Caki2 (cell line): Measurements from ENCODE around the gene KATNAL1. TPM values are rescaled to one million over a fixed set of nuclear protein-coding genes. Genes with fewer than 3 reads are reported as not detected.
"Not testable (repeated sequence)": the region's sequence is repeated elsewhere in the genome, so short reads cannot be mapped to it uniquely, and the experiment has no call there.

Source experiments
- DNase-seq: peaks from one replicate; pipeline ENCODE4 v3.0.0-alpha.2; 2015; ENCODE audit warnings: low read depth
- in situ Hi-C: cut with HindIII; loops from 2 replicates; pipeline ENCODE4 v1.10.0; 2016; ENCODE audit warnings: low sequenced_read_pairs, low pct_unique_long_range_greater_than_20kb, mixed read lengths
- total RNA-seq: library from RNA; depleted of rRNA; stranded (reverse); fragments of >200 nt; shearing (Covaris generic); gene quantifications from 2 replicates; pipeline ENCODE4 v1.2.3, GENCODE V29; 2014; ENCODE audit warnings: low replicate concordance

The KATNAL1 gene
- total RNA-seq, 1 experiment from 2014 or later, result 15.1 TPM

DNA sequence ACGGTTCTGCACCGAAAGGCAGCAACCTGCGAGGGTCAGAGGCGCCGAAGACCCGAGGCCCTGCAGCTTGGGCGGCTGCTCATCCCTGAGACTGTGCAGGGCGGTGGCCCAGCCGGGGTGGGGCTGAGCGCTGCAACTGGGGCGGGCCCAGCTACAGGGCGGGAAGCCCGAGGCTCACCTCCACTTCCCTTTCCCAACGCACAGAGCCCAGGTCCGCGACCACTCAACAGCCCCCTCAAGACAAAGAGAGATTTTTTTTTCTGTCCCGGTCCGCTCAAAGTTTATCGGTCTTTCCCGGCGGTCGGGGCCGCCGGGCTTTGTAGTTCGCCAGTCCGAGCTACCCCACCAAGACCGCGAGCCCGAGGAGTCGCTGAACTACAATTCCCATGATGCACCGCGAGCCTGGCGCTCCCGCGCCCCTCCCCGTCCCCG lies 573 bp downstream of the KATNAL1 start:
- in situ Hi-C loops, result no loop called here
- peak; percentile 90 for DNase-seq

- in situ Hi-C loops, result no loop called here
- no peak for DNase-seq
Observed at GRCh38 chr13:30305456-30305970, 1.8 kb downstream of the KATNAL1 start.

- in situ Hi-C loops, result no loop called here
- no peak for DNase-seq
Observed at GRCh38 chr13:30303269-30303668, 4.1 kb downstream of the KATNAL1 start.

DNA sequence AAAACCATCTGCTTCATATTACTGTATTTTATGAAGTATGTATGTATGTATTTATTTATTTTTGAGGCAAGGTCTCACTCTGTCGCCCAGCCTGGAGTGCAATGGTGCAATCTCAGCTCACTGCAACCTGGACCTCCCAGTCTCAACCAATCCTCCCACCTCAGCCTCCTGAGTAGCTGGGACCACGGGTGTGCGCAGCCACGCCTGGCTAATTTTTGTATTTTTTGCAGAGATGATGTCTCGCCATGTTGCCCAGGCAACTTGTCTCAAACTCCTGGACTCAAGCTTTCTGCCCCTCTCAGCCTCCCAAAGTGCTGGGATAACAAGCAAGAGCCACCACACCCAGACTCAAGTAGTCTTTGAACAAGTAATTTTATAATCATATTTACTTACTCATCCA lies 5.5 kb downstream of the KATNAL1 start:
- in situ Hi-C loops, result no loop called here
- DNase-seq, result peak; percentile 23

DNA sequence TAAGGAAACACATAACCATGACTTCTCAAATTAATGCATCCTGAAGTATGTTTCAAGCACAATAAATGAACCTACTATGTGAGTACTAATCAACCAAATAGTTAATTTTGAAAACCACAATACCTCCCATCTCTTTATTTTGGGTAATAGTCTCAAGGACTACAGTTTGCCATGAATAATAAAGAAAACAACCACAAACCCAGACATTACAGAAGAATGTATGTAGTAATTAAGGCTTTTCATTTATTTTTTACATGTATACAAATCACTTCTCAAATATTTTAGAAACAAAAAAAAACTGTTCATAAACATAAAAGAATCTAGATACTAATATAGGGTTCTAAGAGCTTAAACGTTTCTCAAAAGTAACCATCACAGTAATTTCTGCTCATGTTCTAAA lies 6.8 kb downstream of the KATNAL1 start:
- in situ Hi-C loops, result no loop called here

GRCh38 chr13:30299786-30300185 lies 7.6 kb downstream of the KATNAL1 start:
- in situ Hi-C loops, result no loop called here
- no peak for DNase-seq

More for the DNA sequence above, 6.8 kb downstream of the KATNAL1 start:
- DNase-seq, result no peak

DNA sequence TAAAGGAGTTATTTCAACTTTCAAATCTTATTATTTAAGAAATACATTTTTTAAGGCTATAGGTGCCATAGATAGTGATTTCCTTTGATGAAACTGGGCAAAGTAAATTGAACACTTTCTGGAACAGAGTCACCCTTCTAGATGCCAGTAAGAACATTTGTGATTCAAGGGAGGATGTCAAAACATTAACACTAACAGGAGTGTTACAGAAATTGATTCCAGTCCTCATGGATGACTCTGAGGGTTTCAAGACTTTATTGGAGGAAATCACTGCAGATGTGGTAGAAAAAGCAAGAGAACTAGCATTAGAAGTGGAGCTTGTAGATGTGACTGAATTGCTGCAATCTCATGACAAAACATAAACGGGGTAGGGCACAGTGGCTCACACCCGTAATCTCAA lies 12.2 kb downstream of the KATNAL1 start:
- DNase-seq, result no peak
- in situ Hi-C loops, result no loop called here

- in situ Hi-C loops, result no loop called here
Observed at GRCh38 chr13:30294004-30294403, 13.3 kb downstream of the KATNAL1 start.

DNA sequence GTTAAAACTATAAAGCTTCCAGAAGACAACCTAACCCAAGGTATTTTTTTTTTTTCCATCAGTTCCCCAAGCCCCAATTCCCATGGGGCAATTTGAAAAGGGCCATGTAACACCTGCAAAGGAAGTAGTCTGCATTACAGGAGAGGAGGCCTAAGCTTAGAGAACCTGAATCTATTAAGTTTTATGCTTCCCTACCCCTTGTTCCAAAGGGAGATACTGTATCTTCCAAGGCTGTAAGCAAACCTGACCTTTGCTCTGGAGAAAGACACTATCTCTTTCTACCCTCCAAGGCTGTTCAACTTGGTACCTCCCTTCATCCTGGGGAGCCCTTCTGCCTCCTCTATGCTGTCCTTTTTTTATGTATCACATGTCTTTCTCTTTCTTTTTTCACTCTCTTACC lies 15.0 kb downstream of the KATNAL1 start:
- in situ Hi-C loops, result no loop called here

More at GRCh38 chr13:30294004-30294403, 13.3 kb downstream of the KATNAL1 start:
- DNase-seq, result no peak

DNA sequence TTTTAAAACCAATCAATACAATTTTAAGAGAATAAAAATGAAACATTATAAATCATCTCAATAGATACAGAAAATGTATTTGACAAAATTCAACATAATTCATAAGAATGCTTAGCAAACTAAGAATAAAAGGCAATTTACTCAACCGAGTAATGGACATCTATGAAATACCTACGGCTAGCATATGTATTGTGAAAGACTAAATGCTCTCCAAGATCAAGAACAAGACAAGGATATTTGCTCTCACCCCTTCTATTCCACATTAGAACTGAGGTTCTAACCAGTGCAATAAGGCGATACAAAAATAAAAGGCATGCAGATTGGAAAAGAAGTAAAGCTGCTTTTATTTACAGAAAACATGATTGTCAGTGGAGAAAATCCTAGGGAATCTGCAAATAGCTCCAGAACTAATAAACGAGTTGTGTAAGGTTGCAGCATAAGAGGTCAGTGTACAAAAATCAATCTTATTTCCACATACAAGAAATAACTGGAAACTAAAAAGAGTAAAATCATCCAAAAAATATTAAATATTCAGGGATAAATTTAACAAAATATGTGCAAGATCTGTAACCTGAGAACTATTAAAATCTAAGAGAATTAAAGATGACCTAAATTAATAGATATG lies 16.4 kb downstream of the KATNAL1 start:
- in situ Hi-C loops, result no loop called here
- no peak for DNase-seq

More for the DNA sequence above, 15.0 kb downstream of the KATNAL1 start:
- no peak for DNase-seq

DNA sequence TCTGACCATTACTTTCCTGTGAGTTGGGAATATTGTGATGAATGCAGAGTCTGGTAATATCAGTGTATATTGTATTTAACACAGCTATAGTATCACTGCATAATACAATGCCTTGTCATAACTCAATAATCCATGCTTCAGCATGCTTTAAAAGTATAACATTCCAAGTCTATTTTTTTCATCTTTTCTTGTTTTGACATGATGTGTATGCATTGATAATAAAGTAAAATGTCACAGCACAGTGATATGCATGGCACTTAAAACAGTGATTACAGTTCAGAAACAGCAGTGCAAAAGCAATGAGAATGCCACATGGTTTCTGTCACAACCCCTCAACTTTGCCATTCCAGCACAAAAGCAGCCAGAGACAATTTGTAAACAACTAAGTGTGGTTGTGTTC lies 17.8 kb downstream of the KATNAL1 start:
- in situ Hi-C loops, result no loop called here
- no peak for DNase-seq

DNA sequence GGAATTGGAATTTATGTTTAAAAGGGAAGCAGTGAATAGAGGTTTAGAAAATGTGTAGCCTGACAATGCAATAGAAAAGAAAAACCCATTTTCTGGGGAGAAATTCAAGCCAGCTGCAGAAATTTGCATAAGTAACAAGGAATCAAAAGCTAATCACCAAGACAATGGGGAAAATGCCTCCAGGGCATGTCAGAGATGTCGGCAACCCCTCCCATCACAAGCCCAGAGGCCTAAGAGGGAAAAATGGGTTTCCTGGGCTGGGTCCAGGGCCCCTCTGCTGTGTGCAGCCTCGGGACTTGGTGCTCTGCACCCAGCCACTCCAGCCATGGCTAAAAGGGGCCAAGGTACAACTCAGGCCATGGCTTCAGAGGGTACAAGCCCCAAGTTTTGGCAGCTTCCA lies 21.3 kb downstream of the KATNAL1 start:
- in situ Hi-C loops, DNase-seq: not testable (repeated sequence)

DNA sequence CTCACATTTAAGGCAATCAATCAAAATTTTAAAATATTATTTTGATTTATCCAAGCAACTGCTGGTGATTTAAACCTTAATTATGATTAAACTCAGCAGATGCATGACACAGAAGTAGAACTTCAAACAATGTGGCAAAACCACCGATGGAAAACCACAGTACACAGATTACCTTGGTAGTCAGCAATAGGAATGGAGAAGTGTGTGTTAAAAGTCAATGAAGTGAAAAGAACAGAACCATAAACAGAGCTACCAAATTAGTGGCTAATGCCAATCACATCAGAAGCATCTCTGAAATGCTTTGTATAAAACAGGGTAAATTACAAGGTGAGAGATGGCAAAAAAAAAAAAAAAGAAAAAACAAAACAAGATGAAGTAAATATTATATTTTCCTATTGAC lies 31.2 kb downstream of the KATNAL1 start:
- no peak for DNase-seq
- in situ Hi-C loops, result no loop called here

GRCh38 chr13:30274083-30274482 lies 33.3 kb downstream of the KATNAL1 start:
- in situ Hi-C loops, result no loop called here
- no peak for DNase-seq

GRCh38 chr13:30270035-30270434 lies 37.3 kb downstream of the KATNAL1 start:
- DNase-seq, in situ Hi-C loops: not testable (repeated sequence)

GRCh38 chr13:30268673-30269072 lies 38.7 kb downstream of the KATNAL1 start:
- no peak for DNase-seq
- in situ Hi-C loops, result no loop called here

DNA sequence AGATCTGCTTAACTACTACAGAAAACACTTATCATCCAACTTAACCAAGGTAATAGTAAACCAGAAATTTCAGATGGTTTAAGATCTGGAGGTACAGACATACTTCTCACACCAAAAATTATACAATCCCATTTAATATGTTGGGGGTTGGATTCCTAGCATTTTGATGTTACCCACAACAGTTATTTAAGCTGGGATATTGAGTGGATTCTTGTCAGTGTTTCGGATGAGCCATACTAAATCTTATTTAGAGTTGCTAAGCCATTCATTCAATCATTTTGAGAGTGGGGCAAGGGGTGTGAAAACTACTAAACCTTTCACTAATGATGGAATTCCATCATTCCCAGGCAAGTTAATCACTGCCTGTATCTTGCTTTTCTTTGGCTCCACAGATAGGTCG lies 40.6 kb downstream of the KATNAL1 start:
- in situ Hi-C loops, result no loop called here
- no peak for DNase-seq

GRCh38 chr13:30259149-30259733 lies 48.1 kb downstream of the KATNAL1 start:
- DNase-seq, result peak; percentile 71
- in situ Hi-C loops, result not testable (repeated sequence)

GRCh38 chr13:30257468-30258099 lies 49.8 kb downstream of the KATNAL1 start:
- no peak for DNase-seq
- in situ Hi-C loops, result no loop called here
